DND-41 (cell line): Measurements from ENCODE around the gene SYNRG.

Experiments
- CTCF ChIP-seq: IDR thresholded peaks from 2 replicates; pipeline ENCODE4 v1.5.1; 2012; ENCODE audit warnings: borderline replicate concordance, low read length, moderate library complexity, mild to moderate bottlenecking; ENCODE audit not compliant: poor library complexity, severe bottlenecking; ENCODE audit errors: extremely low read depth
- EZH2 ChIP-seq: IDR thresholded peaks from 3 replicates; pipeline ENCODE4 v1.6.1; 2012; ENCODE audit warnings: borderline replicate concordance, low read depth, mild to moderate bottlenecking, moderate library complexity, low read length, inconsistent platforms; ENCODE audit not compliant: severe bottlenecking

GRCh38 chr17:37502009-37502936 lies 106.9 kb downstream of the SYNRG start:
- TF ChIP-seq CTCF, result no peak
- no peak for TF ChIP-seq EZH2
